H9 (cell line): ENCODE measurements around the gene ZNF524. TPM values are rescaled to one million over a fixed set of nuclear protein-coding genes. Genes with fewer than 3 reads are reported as not detected.

Experiments
- DNase-seq: peaks from one replicate; pipeline ENCODE4 v3.0.0-alpha.2; 2017
- H2AFZ ChIP-seq: one replicate; pipeline ENCODE4 v1.6.1; 2013; ENCODE audit warnings: mild to moderate bottlenecking, low read length, control low read depth, moderate library complexity
- H2AK5ac ChIP-seq: 2 replicates; pipeline ENCODE4 v1.6.1; 2013; ENCODE audit warnings: low read length, control low read depth, mixed read lengths; ENCODE audit not compliant: insufficient read length
- H2BK120ac ChIP-seq: one replicate; pipeline ENCODE4 v1.6.1; 2013; ENCODE audit warnings: low read depth, mild to moderate bottlenecking, low read length, control low read depth, inconsistent platforms; ENCODE audit not compliant: poor library complexity, severe bottlenecking
- H2BK12ac ChIP-seq: 2 replicates; pipeline ENCODE4 v1.6.1; 2013; ENCODE audit warnings: low read length, control low read depth, mixed read lengths, low read depth; ENCODE audit not compliant: insufficient read length
- H2BK15ac ChIP-seq: 2 replicates; pipeline ENCODE4 v1.6.1; 2013; ENCODE audit warnings: low read depth, low read length, control low read depth
- H2BK20ac ChIP-seq: one replicate; pipeline ENCODE4 v1.6.1; 2013; ENCODE audit warnings: low read depth, mild to moderate bottlenecking, low read length, control low read depth, inconsistent platforms; ENCODE audit not compliant: poor library complexity, severe bottlenecking
- H2BK5ac ChIP-seq: 2 replicates; pipeline ENCODE4 v1.6.1; 2013; ENCODE audit warnings: low read length, control low read depth, mixed read lengths; ENCODE audit not compliant: insufficient read length
- H3K14ac ChIP-seq: 2 replicates; pipeline ENCODE4 v1.6.1; 2013; ENCODE audit warnings: low read length, control low read depth; ENCODE audit not compliant: insufficient read depth
- H3K18ac ChIP-seq: 2 replicates; pipeline ENCODE4 v1.6.1; 2013; ENCODE audit warnings: low read depth, mild to moderate bottlenecking, mixed read lengths, low read length, control low read depth; ENCODE audit not compliant: insufficient read length
- H3K23ac ChIP-seq: 2 replicates; pipeline ENCODE4 v1.6.1; 2013; ENCODE audit warnings: low read length, control low read depth, mixed read lengths, low read depth; ENCODE audit not compliant: insufficient read length
- H3K23me2 ChIP-seq: 2 replicates; pipeline ENCODE4 v1.6.1; 2013; ENCODE audit warnings: low read depth, mild to moderate bottlenecking, mixed read lengths, low read length, control low read depth; ENCODE audit not compliant: insufficient read length, poor library complexity, severe bottlenecking
- H3K27ac ChIP-seq: 2 replicates; pipeline ENCODE4 v1.5.1; 2013; ENCODE audit warnings: low read length, control low read depth, mixed read lengths, low read depth; ENCODE audit not compliant: insufficient read length
- H3K27me3 ChIP-seq: 2 replicates; pipeline ENCODE4 v1.6.1; 2013; ENCODE audit warnings: low read length, control low read depth, inconsistent platforms; ENCODE audit not compliant: insufficient read depth
- H3K4ac ChIP-seq: 2 replicates; pipeline ENCODE4 v1.6.1; 2013; ENCODE audit warnings: low read depth, mild to moderate bottlenecking, control low read depth, inconsistent platforms, low read length, moderate library complexity
- H3K4me1 ChIP-seq: 2 replicates; pipeline ENCODE4 v1.6.1; 2013; ENCODE audit warnings: low read length, control low read depth, inconsistent platforms; ENCODE audit not compliant: insufficient read depth
- H3K4me2 ChIP-seq: 2 replicates; pipeline ENCODE4 v1.6.1; 2013; ENCODE audit warnings: low read length, control low read depth, mixed read lengths; ENCODE audit not compliant: insufficient read length, insufficient read depth
- H3K56ac ChIP-seq: 2 replicates; pipeline ENCODE4 v1.6.1; 2013; ENCODE audit warnings: low read depth, mild to moderate bottlenecking, mixed read lengths, low read length, control low read depth; ENCODE audit not compliant: insufficient read length
- H3K79me1 ChIP-seq: 2 replicates; pipeline ENCODE4 v1.6.1; 2013; ENCODE audit warnings: low read depth, mild to moderate bottlenecking, moderate library complexity, low read length, control low read depth, inconsistent platforms; ENCODE audit not compliant: insufficient read depth, poor library complexity, severe bottlenecking
- H3K79me2 ChIP-seq: 2 replicates; pipeline ENCODE4 v1.6.1; 2013; ENCODE audit warnings: low read length, control low read depth, inconsistent platforms; ENCODE audit not compliant: insufficient read depth
- H3K9ac ChIP-seq: 2 replicates; pipeline ENCODE4 v1.6.1; 2013; ENCODE audit warnings: low read length, control low read depth, mixed read lengths; ENCODE audit not compliant: insufficient read length; ENCODE audit errors: extremely low read depth
- H3K9me3 ChIP-seq: one replicate; pipeline ENCODE4 v1.6.1; 2013; ENCODE audit warnings: low read depth, low read length, inconsistent platforms; ENCODE audit not compliant: control insufficient read depth
- H3T11ph ChIP-seq: one replicate; pipeline ENCODE4 v1.6.1; 2013; ENCODE audit warnings: mild to moderate bottlenecking, low read length, control low read depth, inconsistent platforms
- H4K20me1 ChIP-seq: one replicate; pipeline ENCODE4 v1.6.1; 2013; ENCODE audit not compliant: control insufficient read depth, insufficient read length, insufficient read depth
- H4K5ac ChIP-seq: 2 replicates; pipeline ENCODE4 v1.6.1; 2013; ENCODE audit warnings: low read depth, mild to moderate bottlenecking, mixed read lengths, low read length, control low read depth; ENCODE audit not compliant: insufficient read length
- H4K8ac ChIP-seq: replicated peaks from 2 replicates; pipeline ENCODE4 v1.6.1; 2013; ENCODE audit warnings: low read length, control low read depth, mixed read lengths, low read depth; ENCODE audit not compliant: insufficient read length
- H4K91ac ChIP-seq: 2 replicates; pipeline ENCODE4 v1.6.1; 2013; ENCODE audit warnings: low read depth, mild to moderate bottlenecking, moderate library complexity, mixed read lengths, low read length, control low read depth; ENCODE audit not compliant: insufficient read length
- H3K27ac Mint-ChIP-seq, 3 experiments: 2 replicates in 2 of 3; 3 replicates in 1 of 3; pipeline ENCODE4 v1.8.0; 2020 to 2021; ENCODE audit warnings: mixed read lengths in 3 of 3, mild to moderate bottlenecking in 1 of 3, moderate library complexity in 1 of 3
- H3K27me3 Mint-ChIP-seq: 2 replicates; pipeline ENCODE4 v1.8.0; 2021; ENCODE audit warnings: low read depth, mild to moderate bottlenecking, moderate library complexity, mixed read lengths
- H3K36me3 Mint-ChIP-seq, 3 experiments: 2 replicates in 2 of 3; 3 replicates in 1 of 3; pipeline ENCODE4 v1.8.0; 2020 to 2021; ENCODE audit warnings: low read depth in 3 of 3, mixed read lengths in 3 of 3; ENCODE audit not compliant: insufficient read depth in 1 of 3
- H3K4me1 Mint-ChIP-seq, 2 experiments: 2 replicates each; pipeline ENCODE4 v1.8.0; 2020; ENCODE audit warnings: mixed read lengths in 2 of 2
- H3K4me3 Mint-ChIP-seq, 2 experiments: 2 replicates in 1 of 2; 3 replicates in 1 of 2; pipeline ENCODE4 v1.8.0; 2020 to 2021; ENCODE audit warnings: mild to moderate bottlenecking in 2 of 2, mixed read lengths in 2 of 2, moderate library complexity in 1 of 2
- H3K9me3 Mint-ChIP-seq, 2 experiments: 2 replicates in 1 of 2; 3 replicates in 1 of 2; pipeline ENCODE4 v1.8.0; 2020; ENCODE audit warnings: mild to moderate bottlenecking in 2 of 2, mixed read lengths in 2 of 2, moderate library complexity in 1 of 2
- CTCF ChIP-seq: fragments of 200-600 bp; sonication (generic); conservative IDR thresholded peaks from 3 replicates; pipeline ENCODE4 v1.8.0; 2021; ENCODE audit warnings: antibody characterized with exemption, mild to moderate bottlenecking
- WGBS: extraction: QIAGEN DNeasy Blood & Tissue Kit; methylation state at CpG from one replicate; pipeline ENCODE4 v1.1.7; 2013; ENCODE audit warnings: missing lambda C conversion rate, low lambda C conversion rate, mixed read lengths; ENCODE audit not compliant: insufficient read length; ENCODE audit errors: extremely low coverage; 5-methylcytosine and 5-hydroxymethylcytosine counted together
- total RNA-seq: library from RNA; stranded (reverse); gene quantifications from 2 replicates; pipeline ENCODE4 v1.2.1, GENCODE V29; 2021

ZNF524 gene
- total RNA-seq, 1 experiment from 2014 or later = 3.0 TPM

GRCh38 chr19:55588738-55589137, 11.3 kb upstream of the ZNF524 start:
- Mint-ChIP-seq H3K36me3 (peaks cover 0 to 6% (median 3%) of the 10 kb centered on the region in 3 experiments; a peak in 2 of 7 replicates), H3K27me3 (peaks cover 9% of the 10 kb centered on the region), H3K27ac (no peak overlapping the region; a peak in 1 of 7 replicates), H3K9me3 (no peaks in the 10 kb centered on the region; a peak in 1 of 5 replicates), H3K4me1 (peaks cover 26 to 44% of the 10 kb centered on the region in 2 experiments), H3K4me3 (no peak overlapping the region)
- H3K14ac ChIP-seq = no peak overlapping the region
- no peak overlapping the region for H4K91ac ChIP-seq
- H2BK20ac ChIP-seq = no peak overlapping the region
- H3K23me2 ChIP-seq = peaks cover 7% of the 10 kb centered on the region
- H3K9me3 ChIP-seq = no peaks in the 10 kb centered on the region
- H4K8ac ChIP-seq = no peak overlapping the region
- no peak overlapping the region for H2BK12ac ChIP-seq
- DNase-seq = no peak
- H3K27ac ChIP-seq = no peak overlapping the region
- no peak overlapping the region for H4K5ac ChIP-seq
- H4K20me1 ChIP-seq = peaks cover 2% of the 10 kb centered on the region
- no peak overlapping the region for H2BK120ac ChIP-seq
- H3K56ac ChIP-seq = no peak overlapping the region
- no peak overlapping the region for H2BK5ac ChIP-seq
- no peaks in the 10 kb centered on the region for H3K27me3 ChIP-seq
- H3K23ac ChIP-seq = no peak overlapping the region
- no CpG with 5 or more reads among the region's 8 CpGs for WGBS
- H2AK5ac ChIP-seq = no peak overlapping the region
- TF ChIP-seq CTCF = no peak
- no peak overlapping the region for H3K9ac ChIP-seq
- H3K4me1 ChIP-seq = no peaks in the 10 kb centered on the region; the same call in 1 of the 2 replicates
- no peak overlapping the region for H3T11ph ChIP-seq
- no peak overlapping the region for H3K4ac ChIP-seq
- no peaks in the 10 kb centered on the region for H3K79me1 ChIP-seq
- H3K4me2 ChIP-seq = no peak overlapping the region
- H2AFZ ChIP-seq = no peak overlapping the region
- H3K79me2 ChIP-seq = no peaks in the 10 kb centered on the region
- H2BK15ac ChIP-seq = no peak overlapping the region
- H3K18ac ChIP-seq = no peak overlapping the region
